Ammon's horn (tissue), 1 donor: ENCODE results near the gene TSPYL4.
"Not testable (repeated sequence)": the region's sequence is repeated elsewhere in the genome, so short reads cannot be mapped to it uniquely, and the experiment has no call there.

ENCODE experiments used
- DNase-seq: peaks from one replicate; pipeline ENCODE4 v3.0.0-alpha.2; 2016; ENCODE audit warnings: low spot score

Gene TSPYL4

DNA sequence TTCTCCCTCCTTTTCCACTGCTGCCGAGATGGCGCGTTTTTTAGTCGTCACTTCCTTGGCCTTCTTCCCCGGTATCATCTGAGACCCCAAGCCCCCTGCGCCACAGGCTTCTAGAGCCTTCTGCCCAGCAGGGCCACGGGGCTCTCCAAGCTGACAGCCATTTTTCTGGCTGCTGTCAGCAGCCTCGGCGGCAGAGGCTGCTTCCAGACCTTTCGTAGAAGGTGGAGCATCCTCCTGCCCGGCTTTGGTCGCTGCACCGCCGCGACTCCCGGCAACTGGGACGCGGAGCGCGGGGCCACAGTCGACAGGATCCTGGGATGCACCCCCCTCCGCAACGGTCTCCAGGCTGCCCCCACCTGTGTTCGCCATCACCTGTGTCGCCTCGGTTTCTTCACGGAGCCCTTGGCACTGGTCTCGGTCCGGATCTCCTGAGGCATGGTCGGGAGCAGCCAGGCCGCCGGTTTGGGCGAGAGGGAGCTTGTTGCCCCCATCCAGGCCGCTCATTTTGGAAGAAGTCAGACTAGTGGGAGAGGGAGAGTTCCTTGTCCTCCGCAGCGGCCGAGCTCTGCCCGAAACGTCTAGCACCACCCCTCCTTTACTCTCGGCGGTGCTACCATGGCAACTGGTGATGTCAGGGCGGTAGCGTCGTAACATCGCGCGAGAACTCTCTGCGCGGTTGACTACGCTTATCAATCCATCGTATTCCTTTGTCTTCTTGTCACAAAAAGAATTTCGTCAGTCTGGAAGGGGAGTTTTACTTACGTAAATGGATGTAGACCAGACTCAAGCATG, at the start of gene TSPYL4:
TSPYL4 (minus strand) TSS at position 571 of the 792 bp plus-strand sequence; CDS start at position 504, 67 bp downstream.
- peak; percentile 99 for DNase-seq

DNA sequence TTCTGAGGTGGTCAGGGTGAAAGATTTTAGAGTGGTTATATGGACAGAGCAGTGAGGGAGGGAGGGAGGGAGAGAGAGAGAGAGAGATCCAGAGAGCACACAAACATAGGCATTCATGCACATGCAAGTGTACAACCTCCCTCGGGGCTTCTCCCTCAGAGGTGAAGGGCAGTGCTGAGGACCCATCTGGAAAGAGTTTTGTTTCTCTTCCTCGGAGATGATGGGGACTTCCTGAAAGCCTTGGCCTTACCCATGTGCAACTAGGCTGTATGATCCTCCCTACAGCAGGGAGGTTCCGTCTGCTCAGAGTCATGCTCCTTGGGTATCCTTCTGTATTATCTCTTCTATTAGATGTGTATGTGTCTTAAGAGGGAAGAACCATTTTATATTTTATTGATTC, 47.2 kb upstream of the TSPYL4 start:
- DNase-seq, result no peak

GRCh38 chr6:116300566-116300965, 46.7 kb upstream of the TSPYL4 start:
- no peak for DNase-seq

GRCh38 chr6:116298973-116299372, 45.1 kb upstream of the TSPYL4 start:
- no peak for DNase-seq

- DNase-seq, result no peak
Observed at GRCh38 chr6:116298273-116298672, 44.4 kb upstream of the TSPYL4 start.

GRCh38 chr6:116292553-116292952, 38.7 kb upstream of the TSPYL4 start:
- no peak for DNase-seq

GRCh38 chr6:116291701-116292396, 38.0 kb upstream of the TSPYL4 start:
- DNase-seq, result no peak

GRCh38 chr6:116290799-116291198, 36.9 kb upstream of the TSPYL4 start:
- DNase-seq, result no peak

- DNase-seq, result no peak
Observed at GRCh38 chr6:116289876-116290275, 36.0 kb upstream of the TSPYL4 start.

DNA sequence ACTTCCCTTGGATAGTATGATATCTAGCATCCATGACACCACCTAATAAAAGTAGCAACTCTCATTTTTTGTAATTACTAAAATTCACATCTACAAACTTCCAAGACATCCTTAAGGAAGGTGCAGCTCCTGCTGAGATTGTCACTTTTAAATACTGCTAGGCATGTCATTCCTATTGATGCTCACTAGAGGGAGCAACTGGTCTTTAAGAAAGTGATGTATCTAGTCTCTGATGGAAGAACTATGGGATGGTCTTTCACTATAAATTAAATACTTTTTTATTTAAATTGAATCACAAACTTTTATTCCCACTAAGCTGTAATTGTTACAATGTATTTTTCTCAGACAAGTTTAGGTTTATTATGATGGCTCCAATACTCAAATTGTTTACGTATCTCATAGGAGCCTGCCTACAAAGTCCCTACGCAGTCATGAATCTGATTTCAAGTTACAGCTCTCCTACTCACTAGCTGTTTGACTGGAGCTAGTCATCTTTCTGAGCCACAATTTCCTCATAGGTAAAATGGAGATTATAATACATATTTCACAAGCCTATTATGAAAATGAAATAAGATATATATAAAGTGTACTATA, 33.9 kb upstream of the TSPYL4 start:
- DNase-seq, result peak; percentile 74

DNA sequence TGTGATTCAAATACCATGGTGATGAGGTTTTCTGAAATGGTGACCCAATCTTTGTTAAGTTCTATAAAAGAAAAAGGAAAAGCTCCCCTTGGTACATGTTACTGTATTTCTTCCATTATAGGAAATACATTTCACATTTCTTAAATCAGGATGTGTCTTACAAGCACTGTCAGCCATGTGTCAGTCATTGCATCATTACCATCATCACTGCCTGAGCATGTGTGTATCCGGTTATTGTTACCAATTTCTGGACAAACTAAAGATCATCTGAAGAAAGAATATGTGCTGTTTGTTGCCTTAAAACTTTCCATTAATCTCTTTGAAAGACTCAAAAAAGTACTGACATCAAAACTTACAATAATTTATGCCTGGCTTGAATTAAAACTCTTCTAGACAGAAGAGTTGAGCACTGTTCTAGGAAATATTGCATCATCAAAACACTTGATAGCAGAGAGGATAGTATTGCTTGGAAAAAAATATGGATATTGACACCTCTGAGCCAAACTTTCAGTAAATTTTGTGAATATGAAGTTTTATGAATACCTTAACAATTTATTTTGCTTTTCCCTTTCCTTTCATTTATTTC, 33.0 kb upstream of the TSPYL4 start:
- no peak for DNase-seq

DNA sequence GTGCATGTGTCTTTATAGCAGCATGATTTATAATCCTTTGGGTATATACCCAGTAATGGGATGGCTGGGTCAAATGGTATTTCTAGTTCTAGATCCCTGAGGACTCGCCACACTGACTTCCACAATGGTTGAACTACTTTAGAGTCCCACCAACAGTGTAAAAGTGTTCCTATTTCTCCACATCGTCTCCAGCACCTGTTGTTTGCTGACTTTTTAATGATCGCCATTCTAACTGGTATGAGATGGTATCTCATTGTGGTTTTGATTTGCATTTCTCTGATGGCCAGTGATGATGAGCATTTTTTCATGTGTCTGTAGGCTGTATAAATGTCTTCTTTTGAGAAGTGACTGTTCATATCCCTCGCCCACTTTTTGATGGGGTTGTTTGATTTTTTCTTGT, 31.1 kb upstream of the TSPYL4 start:
- not testable (repeated sequence) for DNase-seq

- no peak for DNase-seq
Observed at GRCh38 chr6:116283191-116283590, 29.3 kb upstream of the TSPYL4 start.

- DNase-seq, result no peak
Observed at GRCh38 chr6:116282698-116283097, 28.8 kb upstream of the TSPYL4 start.

- DNase-seq, result no peak
Observed at GRCh38 chr6:116280933-116281316, 27.1 kb upstream of the TSPYL4 start.

DNA sequence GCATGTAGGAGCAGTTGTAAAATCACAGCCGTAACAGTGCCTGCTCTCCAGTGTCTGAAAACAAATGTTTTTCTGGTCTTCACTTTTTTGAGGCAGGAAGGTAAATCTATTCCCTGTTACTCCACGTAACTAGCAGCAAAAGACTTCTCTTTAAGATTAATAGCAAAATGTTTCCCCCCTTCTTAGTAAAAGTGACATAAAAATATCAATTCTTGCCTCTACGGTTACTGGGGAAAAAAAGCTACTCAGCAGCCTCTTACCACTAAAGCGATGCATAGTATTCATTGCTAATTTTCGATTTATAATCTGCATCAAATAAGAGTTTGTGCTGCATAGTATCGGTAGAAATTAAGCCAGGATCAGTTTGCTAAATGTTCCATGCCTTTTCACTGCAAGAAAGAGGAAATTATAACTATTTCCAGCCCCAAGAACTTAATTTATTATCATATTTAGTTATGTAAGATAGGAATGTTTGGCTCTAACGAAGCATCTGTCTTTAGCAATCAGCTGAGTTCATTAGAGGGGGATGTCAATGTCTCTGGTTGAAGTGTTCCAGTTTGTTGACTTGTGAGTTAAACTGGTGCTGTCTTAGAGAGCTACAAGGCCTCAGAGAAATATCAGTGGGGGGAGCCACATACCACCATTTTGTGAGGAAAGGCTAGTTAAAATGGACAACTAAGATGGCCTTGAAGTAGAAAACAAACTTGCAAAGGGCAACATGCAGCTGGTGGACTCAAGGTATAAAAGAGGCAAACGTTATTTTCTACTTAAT, 26.5 kb upstream of the TSPYL4 start:
- no peak for DNase-seq

DNA sequence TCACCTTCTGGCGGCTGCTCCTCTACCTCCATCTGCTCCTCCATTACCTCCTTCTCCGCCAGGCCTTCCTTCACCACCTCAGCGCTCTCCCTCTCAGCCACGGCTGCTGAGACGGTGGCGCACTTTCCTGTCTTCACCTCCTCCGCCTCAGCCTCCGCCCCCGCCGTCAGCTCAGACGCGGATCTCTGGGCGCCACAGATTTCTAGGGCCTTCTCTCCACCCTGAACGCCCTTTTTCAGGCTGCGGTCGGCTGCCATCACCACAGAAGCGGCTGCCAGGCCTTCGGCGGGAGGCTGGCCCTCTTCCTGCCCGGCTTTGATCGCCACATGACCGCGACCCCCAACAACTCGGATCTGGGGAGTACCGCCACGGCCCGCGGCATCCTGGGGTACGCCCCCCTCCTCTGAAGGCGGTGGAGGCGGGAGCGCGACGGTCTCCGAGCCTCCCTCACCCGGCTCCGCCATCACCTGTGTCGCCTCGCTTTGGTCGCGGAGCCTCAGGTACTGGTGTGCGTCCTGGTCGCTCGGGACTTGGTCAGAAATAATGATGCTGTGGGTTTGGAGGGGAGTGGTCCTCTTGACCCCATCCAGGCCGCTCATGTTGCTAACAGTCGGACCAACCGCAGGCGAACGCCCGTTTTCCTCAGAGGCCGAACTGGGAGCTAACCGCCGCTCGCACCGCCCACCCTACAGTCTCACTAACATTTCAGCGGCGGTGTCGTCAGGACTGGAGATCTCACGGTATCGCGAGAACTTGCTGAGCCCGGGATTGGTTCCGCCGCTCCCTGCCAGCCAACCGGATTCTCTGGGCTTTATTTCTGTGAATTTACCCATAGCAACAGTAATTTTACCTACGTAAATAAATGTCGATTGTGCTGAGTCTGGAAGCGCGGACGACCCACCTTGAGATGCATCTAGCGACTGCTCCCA, 25.6 kb upstream of the TSPYL4 start, which contains the start of gene TSPYL1:
TSPYL1 (minus strand) TSS at position 699 of the 929 bp plus-strand sequence; CDS start at position 599, 100 bp downstream.
- peak; percentile 98 for DNase-seq

GRCh38 chr6:116278854-116279231, 25.0 kb upstream of the TSPYL4 start:
- DNase-seq, result no peak

DNA sequence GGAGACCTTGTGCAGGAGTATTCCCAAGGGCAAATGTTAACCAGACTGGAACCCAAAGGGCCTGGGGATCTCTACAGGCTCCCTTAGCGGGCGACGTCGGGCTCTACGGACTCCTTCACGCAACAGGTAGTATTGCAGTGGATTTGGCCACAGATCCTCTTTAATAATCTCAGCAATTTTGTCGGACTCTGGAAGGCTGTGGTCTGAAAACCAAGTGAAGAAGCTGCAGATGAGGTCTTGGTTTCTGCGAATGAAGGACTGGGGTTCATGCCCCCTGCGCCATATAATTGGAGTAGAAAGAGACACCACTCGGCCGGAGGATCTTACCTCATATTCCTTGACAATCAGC, 24.6 kb upstream of the TSPYL4 start:
- no peak for DNase-seq

DNA sequence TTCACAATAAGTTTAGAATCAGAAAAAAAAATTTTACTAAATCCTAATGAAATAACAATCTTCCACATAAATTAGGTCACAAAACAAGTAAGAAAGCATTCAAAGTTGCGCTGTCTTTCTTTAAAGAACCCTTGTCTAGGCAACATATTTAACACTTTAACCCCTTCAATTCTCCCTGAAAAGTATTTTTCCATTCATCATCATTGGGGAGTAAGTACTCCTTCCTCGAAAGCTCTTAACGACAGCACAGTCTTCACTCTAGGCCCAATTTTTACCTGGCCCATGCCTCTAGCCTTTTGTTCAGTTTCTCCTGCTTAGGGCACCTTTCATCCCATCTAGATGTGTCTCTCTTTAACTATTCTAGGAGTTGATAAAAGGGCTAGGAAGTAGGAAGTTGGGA, 23.2 kb upstream of the TSPYL4 start:
- DNase-seq, result no peak
